H9 (cell line): ENCODE results near the gene SH3BGR. TPM values are rescaled to one million over a fixed set of nuclear protein-coding genes. Genes with fewer than 3 reads are reported as not detected.

ENCODE experiments used
- DNase-seq: peaks from one replicate; pipeline ENCODE4 v3.0.0-alpha.2; 2017
- H2AFZ ChIP-seq: one replicate; pipeline ENCODE4 v1.6.1; 2013; ENCODE audit warnings: mild to moderate bottlenecking, low read length, control low read depth, moderate library complexity
- H2AK5ac ChIP-seq: 2 replicates; pipeline ENCODE4 v1.6.1; 2013; ENCODE audit warnings: low read length, control low read depth, mixed read lengths; ENCODE audit not compliant: insufficient read length
- H2BK120ac ChIP-seq: one replicate; pipeline ENCODE4 v1.6.1; 2013; ENCODE audit warnings: low read depth, mild to moderate bottlenecking, low read length, control low read depth, inconsistent platforms; ENCODE audit not compliant: poor library complexity, severe bottlenecking
- H2BK12ac ChIP-seq: 2 replicates; pipeline ENCODE4 v1.6.1; 2013; ENCODE audit warnings: low read length, control low read depth, mixed read lengths, low read depth; ENCODE audit not compliant: insufficient read length
- H2BK15ac ChIP-seq: 2 replicates; pipeline ENCODE4 v1.6.1; 2013; ENCODE audit warnings: low read depth, low read length, control low read depth
- H2BK20ac ChIP-seq: one replicate; pipeline ENCODE4 v1.6.1; 2013; ENCODE audit warnings: low read depth, mild to moderate bottlenecking, low read length, control low read depth, inconsistent platforms; ENCODE audit not compliant: poor library complexity, severe bottlenecking
- H2BK5ac ChIP-seq: 2 replicates; pipeline ENCODE4 v1.6.1; 2013; ENCODE audit warnings: low read length, control low read depth, mixed read lengths; ENCODE audit not compliant: insufficient read length
- H3K14ac ChIP-seq: 2 replicates; pipeline ENCODE4 v1.6.1; 2013; ENCODE audit warnings: low read length, control low read depth; ENCODE audit not compliant: insufficient read depth
- H3K18ac ChIP-seq: 2 replicates; pipeline ENCODE4 v1.6.1; 2013; ENCODE audit warnings: low read depth, mild to moderate bottlenecking, mixed read lengths, low read length, control low read depth; ENCODE audit not compliant: insufficient read length
- H3K23ac ChIP-seq: 2 replicates; pipeline ENCODE4 v1.6.1; 2013; ENCODE audit warnings: low read length, control low read depth, mixed read lengths, low read depth; ENCODE audit not compliant: insufficient read length
- H3K23me2 ChIP-seq: 2 replicates; pipeline ENCODE4 v1.6.1; 2013; ENCODE audit warnings: low read depth, mild to moderate bottlenecking, mixed read lengths, low read length, control low read depth; ENCODE audit not compliant: insufficient read length, poor library complexity, severe bottlenecking
- H3K27ac ChIP-seq: 2 replicates; pipeline ENCODE4 v1.5.1; 2013; ENCODE audit warnings: low read length, control low read depth, mixed read lengths, low read depth; ENCODE audit not compliant: insufficient read length
- H3K27me3 ChIP-seq: 2 replicates; pipeline ENCODE4 v1.6.1; 2013; ENCODE audit warnings: low read length, control low read depth, inconsistent platforms; ENCODE audit not compliant: insufficient read depth
- H3K4ac ChIP-seq: 2 replicates; pipeline ENCODE4 v1.6.1; 2013; ENCODE audit warnings: low read depth, mild to moderate bottlenecking, control low read depth, inconsistent platforms, low read length, moderate library complexity
- H3K4me1 ChIP-seq: 2 replicates; pipeline ENCODE4 v1.6.1; 2013; ENCODE audit warnings: low read length, control low read depth, inconsistent platforms; ENCODE audit not compliant: insufficient read depth
- H3K4me2 ChIP-seq: 2 replicates; pipeline ENCODE4 v1.6.1; 2013; ENCODE audit warnings: low read length, control low read depth, mixed read lengths; ENCODE audit not compliant: insufficient read length, insufficient read depth
- H3K56ac ChIP-seq: 2 replicates; pipeline ENCODE4 v1.6.1; 2013; ENCODE audit warnings: low read depth, mild to moderate bottlenecking, mixed read lengths, low read length, control low read depth; ENCODE audit not compliant: insufficient read length
- H3K79me1 ChIP-seq: 2 replicates; pipeline ENCODE4 v1.6.1; 2013; ENCODE audit warnings: low read depth, mild to moderate bottlenecking, moderate library complexity, low read length, control low read depth, inconsistent platforms; ENCODE audit not compliant: insufficient read depth, poor library complexity, severe bottlenecking
- H3K79me2 ChIP-seq: 2 replicates; pipeline ENCODE4 v1.6.1; 2013; ENCODE audit warnings: low read length, control low read depth, inconsistent platforms; ENCODE audit not compliant: insufficient read depth
- H3K9ac ChIP-seq: 2 replicates; pipeline ENCODE4 v1.6.1; 2013; ENCODE audit warnings: low read length, control low read depth, mixed read lengths; ENCODE audit not compliant: insufficient read length; ENCODE audit errors: extremely low read depth
- H3K9me3 ChIP-seq: one replicate; pipeline ENCODE4 v1.6.1; 2013; ENCODE audit warnings: low read depth, low read length, inconsistent platforms; ENCODE audit not compliant: control insufficient read depth
- H3T11ph ChIP-seq: one replicate; pipeline ENCODE4 v1.6.1; 2013; ENCODE audit warnings: mild to moderate bottlenecking, low read length, control low read depth, inconsistent platforms
- H4K20me1 ChIP-seq: one replicate; pipeline ENCODE4 v1.6.1; 2013; ENCODE audit not compliant: control insufficient read depth, insufficient read length, insufficient read depth
- H4K5ac ChIP-seq: 2 replicates; pipeline ENCODE4 v1.6.1; 2013; ENCODE audit warnings: low read depth, mild to moderate bottlenecking, mixed read lengths, low read length, control low read depth; ENCODE audit not compliant: insufficient read length
- H4K8ac ChIP-seq: replicated peaks from 2 replicates; pipeline ENCODE4 v1.6.1; 2013; ENCODE audit warnings: low read length, control low read depth, mixed read lengths, low read depth; ENCODE audit not compliant: insufficient read length
- H4K91ac ChIP-seq: 2 replicates; pipeline ENCODE4 v1.6.1; 2013; ENCODE audit warnings: low read depth, mild to moderate bottlenecking, moderate library complexity, mixed read lengths, low read length, control low read depth; ENCODE audit not compliant: insufficient read length
- H3K27ac Mint-ChIP-seq, 3 experiments: 2 replicates in 2 of 3; 3 replicates in 1 of 3; pipeline ENCODE4 v1.8.0; 2020 to 2021; ENCODE audit warnings: mixed read lengths in 3 of 3, mild to moderate bottlenecking in 1 of 3, moderate library complexity in 1 of 3
- H3K27me3 Mint-ChIP-seq: 2 replicates; pipeline ENCODE4 v1.8.0; 2021; ENCODE audit warnings: low read depth, mild to moderate bottlenecking, moderate library complexity, mixed read lengths
- H3K36me3 Mint-ChIP-seq, 3 experiments: 2 replicates in 2 of 3; 3 replicates in 1 of 3; pipeline ENCODE4 v1.8.0; 2020 to 2021; ENCODE audit warnings: low read depth in 3 of 3, mixed read lengths in 3 of 3; ENCODE audit not compliant: insufficient read depth in 1 of 3
- H3K4me1 Mint-ChIP-seq, 2 experiments: 2 replicates each; pipeline ENCODE4 v1.8.0; 2020; ENCODE audit warnings: mixed read lengths in 2 of 2
- H3K4me3 Mint-ChIP-seq, 2 experiments: 2 replicates in 1 of 2; 3 replicates in 1 of 2; pipeline ENCODE4 v1.8.0; 2020 to 2021; ENCODE audit warnings: mild to moderate bottlenecking in 2 of 2, mixed read lengths in 2 of 2, moderate library complexity in 1 of 2
- H3K9me3 Mint-ChIP-seq, 2 experiments: 2 replicates in 1 of 2; 3 replicates in 1 of 2; pipeline ENCODE4 v1.8.0; 2020; ENCODE audit warnings: mild to moderate bottlenecking in 2 of 2, mixed read lengths in 2 of 2, moderate library complexity in 1 of 2
- WGBS: extraction: QIAGEN DNeasy Blood & Tissue Kit; methylation state at CpG from one replicate; pipeline ENCODE4 v1.1.7; 2013; ENCODE audit warnings: missing lambda C conversion rate, low lambda C conversion rate, mixed read lengths; ENCODE audit not compliant: insufficient read length; ENCODE audit errors: extremely low coverage; 5-methylcytosine and 5-hydroxymethylcytosine counted together
- total RNA-seq: library from RNA; stranded (reverse); gene quantifications from 2 replicates; pipeline ENCODE4 v1.2.1, GENCODE V29; 2021
- TF ChIP-seq, protein P1 (sequence below): fragments of 200-600 bp; sonication (generic); conservative IDR thresholded peaks from 3 replicates; pipeline ENCODE4 v1.8.0; 2021; ENCODE audit warnings: antibody characterized with exemption, mild to moderate bottlenecking

SH3BGR gene
- total RNA-seq, 1 experiment from 2014 or later = 2.9 TPM

- no peaks in the 10 kb centered on the region for H3K79me1 ChIP-seq
- Mint-ChIP-seq H3K4me3 (no peak overlapping the region), H3K36me3 (no peaks in the 10 kb centered on the region), H3K4me1 (peaks cover 7 to 20% of the 10 kb centered on the region in 2 experiments), H3K27me3 (peaks cover 1% of the 10 kb centered on the region; the same call in 1 of the 2 replicates), H3K27ac (no peak overlapping the region), H3K9me3 (no peaks in the 10 kb centered on the region; a peak in 1 of 5 replicates)
- no peak overlapping the region for H3K9ac ChIP-seq
- H3K27me3 ChIP-seq = no peaks in the 10 kb centered on the region
- no peak overlapping the region for H4K91ac ChIP-seq
- H2BK5ac ChIP-seq = no peak overlapping the region
- TF ChIP-seq, protein P1, sequence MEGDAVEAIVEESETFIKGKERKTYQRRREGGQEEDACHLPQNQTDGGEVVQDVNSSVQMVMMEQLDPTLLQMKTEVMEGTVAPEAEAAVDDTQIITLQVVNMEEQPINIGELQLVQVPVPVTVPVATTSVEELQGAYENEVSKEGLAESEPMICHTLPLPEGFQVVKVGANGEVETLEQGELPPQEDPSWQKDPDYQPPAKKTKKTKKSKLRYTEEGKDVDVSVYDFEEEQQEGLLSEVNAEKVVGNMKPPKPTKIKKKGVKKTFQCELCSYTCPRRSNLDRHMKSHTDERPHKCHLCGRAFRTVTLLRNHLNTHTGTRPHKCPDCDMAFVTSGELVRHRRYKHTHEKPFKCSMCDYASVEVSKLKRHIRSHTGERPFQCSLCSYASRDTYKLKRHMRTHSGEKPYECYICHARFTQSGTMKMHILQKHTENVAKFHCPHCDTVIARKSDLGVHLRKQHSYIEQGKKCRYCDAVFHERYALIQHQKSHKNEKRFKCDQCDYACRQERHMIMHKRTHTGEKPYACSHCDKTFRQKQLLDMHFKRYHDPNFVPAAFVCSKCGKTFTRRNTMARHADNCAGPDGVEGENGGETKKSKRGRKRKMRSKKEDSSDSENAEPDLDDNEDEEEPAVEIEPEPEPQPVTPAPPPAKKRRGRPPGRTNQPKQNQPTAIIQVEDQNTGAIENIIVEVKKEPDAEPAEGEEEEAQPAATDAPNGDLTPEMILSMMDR = peak; percentile 56
- H3T11ph ChIP-seq = no peak overlapping the region
- no peaks in the 10 kb centered on the region for H3K9me3 ChIP-seq
- H3K23ac ChIP-seq = no peak overlapping the region
- no peak for DNase-seq
- no peaks in the 10 kb centered on the region for H3K23me2 ChIP-seq
- H3K27ac ChIP-seq = no peak overlapping the region
- H2AFZ ChIP-seq = no peak overlapping the region
- no peak overlapping the region for H2BK120ac ChIP-seq
- H3K4ac ChIP-seq = no peak overlapping the region
- H2BK15ac ChIP-seq = no peak overlapping the region
- no peak overlapping the region for H3K14ac ChIP-seq
- H4K5ac ChIP-seq = no peak overlapping the region
- WGBS = no CpG with 5 or more reads among the region's 3 CpGs
- no peaks in the 10 kb centered on the region for H3K79me2 ChIP-seq
- H3K4me1 ChIP-seq = peaks cover 4% of the 10 kb centered on the region; the same call in 1 of the 2 replicates
- H2AK5ac ChIP-seq = no peak overlapping the region
- no peak overlapping the region for H4K8ac ChIP-seq
- no peak overlapping the region for H3K4me2 ChIP-seq
- no peak overlapping the region for H3K56ac ChIP-seq
- H2BK20ac ChIP-seq = no peak overlapping the region
- no peak overlapping the region for H2BK12ac ChIP-seq
- H3K18ac ChIP-seq = no peak overlapping the region
- H4K20me1 ChIP-seq = no peaks in the 10 kb centered on the region
These were observed 4.9 kb downstream of the SH3BGR start for GRCh38 chr21:39456665-39457064.
